Measurements from ENCODE around the gene WNT9B.

The WNT9B gene

DNA sequence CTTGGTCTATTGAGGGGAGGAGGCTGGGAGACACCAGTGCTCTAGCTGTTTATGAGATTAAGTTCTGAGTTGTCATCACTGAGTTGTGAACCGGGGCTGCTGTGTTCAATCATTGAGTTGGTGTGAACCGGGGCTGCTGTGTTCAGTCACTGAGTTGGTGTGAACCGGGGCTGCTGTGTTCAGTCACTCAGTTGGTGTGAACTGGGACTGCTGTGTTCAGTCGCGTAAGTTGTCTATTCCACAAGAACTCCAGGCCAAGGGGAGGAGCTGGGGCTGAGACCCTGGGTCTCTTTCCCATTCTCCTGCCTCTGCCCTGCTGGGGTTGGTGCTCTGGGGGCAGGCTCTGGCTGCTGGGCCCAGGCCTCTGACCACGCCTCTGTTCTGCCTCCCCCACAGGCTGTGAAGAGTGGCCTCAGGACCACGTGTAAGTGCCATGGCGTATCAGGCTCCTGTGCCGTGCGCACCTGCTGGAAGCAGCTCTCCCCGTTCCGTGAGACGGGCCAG is 24.5 kb downstream of the WNT9B start:
- no peaks in the 10 kb centered on the region for H3K36me3 ChIP-seq (ENCODE audit: insufficient read depth, low read length)

DNA sequence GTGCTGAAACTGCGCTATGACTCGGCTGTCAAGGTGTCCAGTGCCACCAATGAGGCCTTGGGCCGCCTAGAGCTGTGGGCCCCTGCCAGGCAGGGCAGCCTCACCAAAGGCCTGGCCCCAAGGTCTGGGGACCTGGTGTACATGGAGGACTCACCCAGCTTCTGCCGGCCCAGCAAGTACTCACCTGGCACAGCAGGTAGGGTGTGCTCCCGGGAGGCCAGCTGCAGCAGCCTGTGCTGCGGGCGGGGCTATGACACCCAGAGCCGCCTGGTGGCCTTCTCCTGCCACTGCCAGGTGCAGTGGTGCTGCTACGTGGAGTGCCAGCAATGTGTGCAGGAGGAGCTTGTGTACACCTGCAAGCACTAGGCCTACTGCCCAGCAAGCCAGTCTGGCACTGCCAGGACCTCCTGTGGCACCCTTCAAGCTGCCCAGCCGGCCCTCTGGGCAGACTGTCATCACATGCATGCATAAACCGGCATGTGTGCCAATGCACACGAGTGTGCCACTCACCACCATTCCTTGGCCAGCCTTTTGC is 25.0 kb downstream of the WNT9B start:
- no peaks in the 10 kb centered on the region for H3K9me3 ChIP-seq (ENCODE audit: insufficient read depth, low read depth, low read length)
- no peaks in the 10 kb centered on the region for H4K20me1 ChIP-seq (ENCODE audit: insufficient read depth, low read length, poor library complexity, severe bottlenecking)
- H3K4me2 ChIP-seq (ENCODE audit: low read depth, low read length, poor library complexity, severe bottlenecking), result no peak overlapping the region
- no peaks in the 10 kb centered on the region for H3F3A ChIP-seq (ENCODE audit: low read depth)
- no peaks in the 10 kb centered on the region for H3K27me3 ChIP-seq (ENCODE audit: insufficient read depth, low read length, poor library complexity, severe bottlenecking)
- peaks cover 18% of the 10 kb centered on the region for H3K4me1 ChIP-seq (ENCODE audit: insufficient read depth, low read length, poor library complexity, severe bottlenecking)
- H3K9me2 ChIP-seq (replicated peaks; ENCODE audit: low read depth, low read length), result no peaks in the 10 kb centered on the region
- H3K4me3 ChIP-seq (ENCODE audit: low read length, poor library complexity, severe bottlenecking), result no peak overlapping the region
- H2AFZ ChIP-seq (ENCODE audit: low read length), result no peak overlapping the region
- TF ChIP-seq EZH2phosphoT487 (IDR thresholded peaks at IDR 0.05; ENCODE audit: borderline replicate concordance), result no peak
- TF ChIP-seq, protein P1, sequence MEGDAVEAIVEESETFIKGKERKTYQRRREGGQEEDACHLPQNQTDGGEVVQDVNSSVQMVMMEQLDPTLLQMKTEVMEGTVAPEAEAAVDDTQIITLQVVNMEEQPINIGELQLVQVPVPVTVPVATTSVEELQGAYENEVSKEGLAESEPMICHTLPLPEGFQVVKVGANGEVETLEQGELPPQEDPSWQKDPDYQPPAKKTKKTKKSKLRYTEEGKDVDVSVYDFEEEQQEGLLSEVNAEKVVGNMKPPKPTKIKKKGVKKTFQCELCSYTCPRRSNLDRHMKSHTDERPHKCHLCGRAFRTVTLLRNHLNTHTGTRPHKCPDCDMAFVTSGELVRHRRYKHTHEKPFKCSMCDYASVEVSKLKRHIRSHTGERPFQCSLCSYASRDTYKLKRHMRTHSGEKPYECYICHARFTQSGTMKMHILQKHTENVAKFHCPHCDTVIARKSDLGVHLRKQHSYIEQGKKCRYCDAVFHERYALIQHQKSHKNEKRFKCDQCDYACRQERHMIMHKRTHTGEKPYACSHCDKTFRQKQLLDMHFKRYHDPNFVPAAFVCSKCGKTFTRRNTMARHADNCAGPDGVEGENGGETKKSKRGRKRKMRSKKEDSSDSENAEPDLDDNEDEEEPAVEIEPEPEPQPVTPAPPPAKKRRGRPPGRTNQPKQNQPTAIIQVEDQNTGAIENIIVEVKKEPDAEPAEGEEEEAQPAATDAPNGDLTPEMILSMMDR (conservative IDR thresholded peaks at IDR 0.05; ENCODE audit: low read length), result peak; percentile 43; the same call in 1 of the 2 replicates
- no peaks in the 10 kb centered on the region for H3K79me2 ChIP-seq (ENCODE audit: insufficient read depth, low read length)
- no peaks in the 10 kb centered on the region for H3K36me3 ChIP-seq (ENCODE audit: insufficient read depth, low read length)
- no peak overlapping the region for H3K9ac ChIP-seq (ENCODE audit: low read depth, low read length, poor library complexity, severe bottlenecking)

More for the DNA sequence above, 24.5 kb downstream of the WNT9B start:
- Histone ChIP-seq H3K9me3 (ENCODE audit: insufficient read depth, low read depth, low read length) (no peaks in the 10 kb centered on the region), H3K27me3 (ENCODE audit: insufficient read depth, low read length, poor library complexity, severe bottlenecking) (no peaks in the 10 kb centered on the region), H3K4me1 (ENCODE audit: insufficient read depth, low read length, poor library complexity, severe bottlenecking) (peaks cover 18% of the 10 kb centered on the region), H3K9ac (ENCODE audit: low read depth, low read length, poor library complexity, severe bottlenecking) (no peak overlapping the region), H4K20me1 (ENCODE audit: insufficient read depth, low read length, poor library complexity, severe bottlenecking) (no peaks in the 10 kb centered on the region), H3K4me2 (ENCODE audit: low read depth, low read length, poor library complexity, severe bottlenecking) (no peak overlapping the region), H2AFZ (ENCODE audit: low read length) (no peak overlapping the region), H3K79me2 (ENCODE audit: insufficient read depth, low read length) (no peaks in the 10 kb centered on the region), H3K9me2 (replicated peaks; ENCODE audit: low read depth, low read length) (no peaks in the 10 kb centered on the region), H3F3A (ENCODE audit: low read depth) (no peaks in the 10 kb centered on the region), H3K4me3 (ENCODE audit: low read length, poor library complexity, severe bottlenecking) (no peak overlapping the region)
- TF ChIP-seq EZH2phosphoT487 (IDR thresholded peaks at IDR 0.05; ENCODE audit: borderline replicate concordance), result no peak
- TF ChIP-seq, protein P1 (conservative IDR thresholded peaks at IDR 0.05; ENCODE audit: low read length), result no peak

DNA sequence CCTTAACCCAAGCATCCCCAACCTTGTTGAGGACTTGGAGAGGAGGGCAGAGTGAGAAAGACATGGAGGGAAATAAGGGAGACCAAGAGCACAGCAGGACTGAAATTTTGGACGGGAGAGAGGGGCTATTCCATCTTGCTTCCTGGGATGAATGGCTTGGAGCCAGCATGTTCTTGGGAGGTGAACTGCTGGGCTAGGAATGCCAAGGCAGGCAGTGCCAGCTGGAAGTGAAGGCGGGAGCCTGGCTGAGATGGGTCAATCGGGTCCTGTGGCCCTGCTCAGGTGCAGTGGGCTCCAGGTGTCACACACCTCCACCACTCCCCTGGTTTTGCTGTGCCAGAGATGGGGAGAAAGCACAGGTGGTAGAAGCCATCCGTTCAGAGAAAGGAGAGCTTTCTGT is 25.5 kb downstream of the WNT9B start:
- H3K4me1 ChIP-seq (ENCODE audit: insufficient read depth, low read length, poor library complexity, severe bottlenecking), result peaks cover 18% of the 10 kb centered on the region
- no peaks in the 10 kb centered on the region for H3K9me2 ChIP-seq (replicated peaks; ENCODE audit: low read depth, low read length)
- no peaks in the 10 kb centered on the region for H3K9me3 ChIP-seq (ENCODE audit: insufficient read depth, low read depth, low read length)
- H3K4me3 ChIP-seq (ENCODE audit: low read length, poor library complexity, severe bottlenecking), result no peak overlapping the region
- H4K20me1 ChIP-seq (ENCODE audit: insufficient read depth, low read length, poor library complexity, severe bottlenecking), result no peaks in the 10 kb centered on the region
- H3F3A ChIP-seq (ENCODE audit: low read depth), result no peaks in the 10 kb centered on the region
- H3K79me2 ChIP-seq (ENCODE audit: insufficient read depth, low read length), result no peaks in the 10 kb centered on the region
- no peaks in the 10 kb centered on the region for H3K27me3 ChIP-seq (ENCODE audit: insufficient read depth, low read length, poor library complexity, severe bottlenecking)
- peak overlapping the region; percentile 49 for H3K9ac ChIP-seq (ENCODE audit: low read depth, low read length, poor library complexity, severe bottlenecking)
- no peak overlapping the region; the same call in 1 of the 2 replicates for H2AFZ ChIP-seq (ENCODE audit: low read length)
- H3K36me3 ChIP-seq (ENCODE audit: insufficient read depth, low read length), result no peaks in the 10 kb centered on the region
- peak overlapping the region; percentile 25 for H3K4me2 ChIP-seq (ENCODE audit: low read depth, low read length, poor library complexity, severe bottlenecking)
- TF ChIP-seq EZH2phosphoT487 (IDR thresholded peaks at IDR 0.05; ENCODE audit: borderline replicate concordance), result no peak
- TF ChIP-seq, protein P1 (conservative IDR thresholded peaks at IDR 0.05; ENCODE audit: low read length), result no peak
